Caco-2 (cell line): ENCODE measurements around the gene CTNNAL1. TPM values are rescaled to one million over a fixed set of nuclear protein-coding genes. Genes with fewer than 3 reads are reported as not detected.

Experiments
- BruUV-seq: library from RNA; stranded (reverse); fragments of 400-500 nt; replicated peaks from 2 replicates; lab custom pipeline; 2021; lab: Mats Ljungman, UMichigan
- CTCF ChIA-PET: fragments of 300-600 bp; sonication (Branson Sonifier 250); formaldehyde crosslinking; loops from one replicate; lab custom pipeline; 2022; ENCODE audit warnings: antibody characterized with exemption; lab: Charles Lee
- POLR2A ChIA-PET: fragments of 300-600 bp; sonication (Branson Sonifier 250); formaldehyde crosslinking; loops from one replicate; lab custom pipeline; 2022; ENCODE audit warnings: antibody characterized with exemption; lab: Charles Lee
- DNase-seq, 2 experiments: peaks; one replicate each; pipeline versions ENCODE4 v3.0.0 to v3.0.0-alpha.2; 2020 to 2022
- H3K27me3 ChIP-seq: replicated peaks from 2 replicates; pipeline ENCODE4 v1.6.0; 2011; ENCODE audit warnings: low read length; ENCODE audit not compliant: control insufficient read depth, insufficient read depth
- H3K36me3 ChIP-seq: 2 replicates; pipeline ENCODE4 v1.5.1; 2011; ENCODE audit warnings: low read length; ENCODE audit not compliant: control insufficient read depth, insufficient read depth
- H3K4me1 ChIP-seq: fragments of 250-450 bp; sonication (Bioruptor Pico); 2 replicates; pipeline ENCODE4 v1.5.1; 2020; ENCODE audit warnings: mild to moderate bottlenecking
- H3K4me3 ChIP-seq: 2 replicates; pipeline ENCODE4 v1.5.1; 2011; ENCODE audit warnings: low read depth, mild to moderate bottlenecking, control low read depth, low read length
- H3K9me3 ChIP-seq: fragments of 250-450 bp; sonication (Bioruptor Pico); 2 replicates; pipeline ENCODE4 v1.5.1; 2020; ENCODE audit warnings: mild to moderate bottlenecking, moderate library complexity
- H3K27ac Mint-ChIP-seq: one replicate; pipeline ENCODE4 v1.8.0; 2022; ENCODE audit warnings: mixed read lengths; ENCODE audit not compliant: unreplicated experiment
- H3K27me3 Mint-ChIP-seq: one replicate; pipeline ENCODE4 v1.8.0; 2022; ENCODE audit warnings: mixed read lengths; ENCODE audit not compliant: insufficient read depth, unreplicated experiment
- H3K36me3 Mint-ChIP-seq: one replicate; pipeline ENCODE4 v1.8.0; 2022; ENCODE audit warnings: mild to moderate bottlenecking, mixed read lengths; ENCODE audit not compliant: insufficient read depth, unreplicated experiment
- H3K4me1 Mint-ChIP-seq: one replicate; pipeline ENCODE4 v1.8.0; 2022; ENCODE audit warnings: low read depth, mixed read lengths; ENCODE audit not compliant: unreplicated experiment
- H3K4me3 Mint-ChIP-seq: one replicate; pipeline ENCODE4 v1.8.0; 2022; ENCODE audit warnings: mild to moderate bottlenecking, moderate library complexity, mixed read lengths; ENCODE audit not compliant: unreplicated experiment
- H3K9me3 Mint-ChIP-seq: one replicate; pipeline ENCODE4 v1.8.0; 2022; ENCODE audit warnings: mixed read lengths; ENCODE audit not compliant: unreplicated experiment
- intact Hi-C: fragments of 100-400 bp; cut with micrococcal nuclease; formaldehyde crosslinking; loops from one replicate; pipeline ENCODE4 v1.10.0; 2022; ENCODE audit not compliant: unreplicated experiment
- total RNA-seq: library from RNA; stranded (reverse); gene quantifications from 2 replicates; pipeline ENCODE4 v1.2.3, GENCODE V29; 2022
- TF ChIP-seq, protein P1 (sequence below), 2 experiments: fragments of 200-600 bp in 1 of 2; IDR thresholded peaks; 1 replicate in 1 of 2; 2 replicates in 1 of 2; pipeline versions ENCODE4 v1.5.1 to v1.8.0; 2011 to 2022; ENCODE audit warnings: antibody characterized with exemption in 1 of 2, control low read depth in 1 of 2, inconsistent platforms in 1 of 2, low read depth in 1 of 2, low read length in 1 of 2, mild to moderate bottlenecking in 1 of 2, moderate library complexity in 1 of 2; ENCODE audit not compliant: insufficient read depth in 1 of 2, severe bottlenecking in 1 of 2, unreplicated experiment in 1 of 2

The CTNNAL1 gene
- total RNA-seq, 1 experiment from 2014 or later = 107 TPM

- Mint-ChIP-seq H3K4me1 (peaks cover 25% of the 10 kb centered on the region), H3K27me3 (no peaks in the 10 kb centered on the region), H3K4me3 (no peak overlapping the region), H3K9me3 (peaks cover 5% of the 10 kb centered on the region), H3K27ac (peak overlapping the region; percentile 42), H3K36me3 (peaks cover 79% of the 10 kb centered on the region)
- no peak for DNase-seq
- H3K36me3 ChIP-seq = peaks cover 4% of the 10 kb centered on the region
- TF ChIP-seq, protein P1, sequence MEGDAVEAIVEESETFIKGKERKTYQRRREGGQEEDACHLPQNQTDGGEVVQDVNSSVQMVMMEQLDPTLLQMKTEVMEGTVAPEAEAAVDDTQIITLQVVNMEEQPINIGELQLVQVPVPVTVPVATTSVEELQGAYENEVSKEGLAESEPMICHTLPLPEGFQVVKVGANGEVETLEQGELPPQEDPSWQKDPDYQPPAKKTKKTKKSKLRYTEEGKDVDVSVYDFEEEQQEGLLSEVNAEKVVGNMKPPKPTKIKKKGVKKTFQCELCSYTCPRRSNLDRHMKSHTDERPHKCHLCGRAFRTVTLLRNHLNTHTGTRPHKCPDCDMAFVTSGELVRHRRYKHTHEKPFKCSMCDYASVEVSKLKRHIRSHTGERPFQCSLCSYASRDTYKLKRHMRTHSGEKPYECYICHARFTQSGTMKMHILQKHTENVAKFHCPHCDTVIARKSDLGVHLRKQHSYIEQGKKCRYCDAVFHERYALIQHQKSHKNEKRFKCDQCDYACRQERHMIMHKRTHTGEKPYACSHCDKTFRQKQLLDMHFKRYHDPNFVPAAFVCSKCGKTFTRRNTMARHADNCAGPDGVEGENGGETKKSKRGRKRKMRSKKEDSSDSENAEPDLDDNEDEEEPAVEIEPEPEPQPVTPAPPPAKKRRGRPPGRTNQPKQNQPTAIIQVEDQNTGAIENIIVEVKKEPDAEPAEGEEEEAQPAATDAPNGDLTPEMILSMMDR (IDR thresholded peaks at IDR 0.05; ENCODE audit: insufficient read depth in 1 of 2, low read depth in 1 of 2, low read length in 1 of 2, severe bottlenecking in 1 of 2, unreplicated experiment in 1 of 2) = no peak
- H3K4me1 ChIP-seq = peaks cover 27% of the 10 kb centered on the region
- H3K9me3 ChIP-seq = no peaks in the 10 kb centered on the region
- H3K4me3 ChIP-seq = no peak overlapping the region
- ChIA-PET POLR2A (no interaction called here), CTCF (no interaction called here)
- intact Hi-C loops = no loop called here
- no TSS peak for BruUV-seq
- no peaks in the 10 kb centered on the region for H3K27me3 ChIP-seq
These were observed 24.8 kb upstream of the CTNNAL1 start for GRCh38 chr9:109037946-109038715.

- CTCF ChIA-PET = no interaction called here
- no peak overlapping the region for H3K4me3 Mint-ChIP-seq
- intact Hi-C loops = no loop called here
- peaks cover 24% of the 10 kb centered on the region for H3K4me1 Mint-ChIP-seq
- no peak overlapping the region for H3K4me3 ChIP-seq
- no TSS peak for BruUV-seq
- H3K36me3 Mint-ChIP-seq = peaks cover 77% of the 10 kb centered on the region
- H3K27ac Mint-ChIP-seq = peak overlapping the region; percentile 42
- DNase-seq = no peak
- no peaks in the 10 kb centered on the region for H3K9me3 ChIP-seq
- no peaks in the 10 kb centered on the region for H3K27me3 ChIP-seq
- no peaks in the 10 kb centered on the region for H3K27me3 Mint-ChIP-seq
- peaks cover 27% of the 10 kb centered on the region for H3K4me1 ChIP-seq
- H3K9me3 Mint-ChIP-seq = no peaks in the 10 kb centered on the region
- peaks cover 2% of the 10 kb centered on the region for H3K36me3 ChIP-seq
- POLR2A ChIA-PET = no interaction called here
- TF ChIP-seq, protein P1 (IDR thresholded peaks at IDR 0.05; ENCODE audit: insufficient read depth in 1 of 2, low read depth in 1 of 2, low read length in 1 of 2, severe bottlenecking in 1 of 2, unreplicated experiment in 1 of 2) = no peak
These were observed 23.7 kb upstream of the CTNNAL1 start for GRCh38 chr9:109036744-109037680.

- Mint-ChIP-seq H3K4me3 (no peak overlapping the region), H3K4me1 (peaks cover 24% of the 10 kb centered on the region), H3K27ac (no peak overlapping the region), H3K36me3 (peaks cover 82% of the 10 kb centered on the region), H3K9me3 (no peaks in the 10 kb centered on the region), H3K27me3 (no peaks in the 10 kb centered on the region)
- POLR2A ChIA-PET = no interaction called here
- H3K27me3 ChIP-seq = no peaks in the 10 kb centered on the region
- TF ChIP-seq, protein P1 (IDR thresholded peaks at IDR 0.05; ENCODE audit: insufficient read depth in 1 of 2, low read depth in 1 of 2, low read length in 1 of 2, severe bottlenecking in 1 of 2, unreplicated experiment in 1 of 2) = no peak
- no TSS peak for BruUV-seq
- no peak for DNase-seq
- peaks cover 27% of the 10 kb centered on the region for H3K4me1 ChIP-seq
- peaks cover 2% of the 10 kb centered on the region; the same call in 1 of the 2 replicates for H3K36me3 ChIP-seq
- intact Hi-C loops = no loop called here
- CTCF ChIA-PET = no interaction called here
- H3K9me3 ChIP-seq = no peaks in the 10 kb centered on the region
- H3K4me3 ChIP-seq = no peak overlapping the region
These were observed 22.6 kb upstream of the CTNNAL1 start for GRCh38 chr9:109035684-109036423.
